ENCODE data around the gene RAD51D.
"Not testable (repeated sequence)": the region's sequence is repeated elsewhere in the genome, so short reads cannot be mapped to it uniquely, and the experiment has no call there.

Gene RAD51D

GRCh38 chr17:35064516-35065215 is 55.0 kb downstream of the RAD51D start:
- FAIRE-seq, result no peak

- no peak for FAIRE-seq
Measured at GRCh38 chr17:35063514-35064223, 56.0 kb downstream of the RAD51D start, which contains the start of gene RFFL. Gene RFFL (minus strand): TSS chr17:35063707. CDS start chr17:35026553, 37,154 bp downstream.

- no peak for FAIRE-seq
Measured at GRCh38 chr17:35062308-35062707, 57.4 kb downstream of the RAD51D start.

GRCh38 chr17:35057332-35057915 is 62.2 kb downstream of the RAD51D start:
- no peak for FAIRE-seq

GRCh38 chr17:35056013-35056412 is 63.6 kb downstream of the RAD51D start:
- no peak for FAIRE-seq

- no peak for FAIRE-seq
Measured at GRCh38 chr17:35053204-35053603, 66.5 kb downstream of the RAD51D start.

- no peak for FAIRE-seq
Measured at GRCh38 chr17:35052780-35053179, 66.9 kb downstream of the RAD51D start.

- no peak for FAIRE-seq
Measured at GRCh38 chr17:35052241-35052610, 67.4 kb downstream of the RAD51D start.

GRCh38 chr17:35051579-35052240 is 68.0 kb downstream of the RAD51D start:
- no peak for FAIRE-seq

GRCh38 chr17:35051183-35051578 is 68.5 kb downstream of the RAD51D start:
- FAIRE-seq, result no peak

GRCh38 chr17:35050170-35050569 is 69.5 kb downstream of the RAD51D start:
- no peak for FAIRE-seq

GRCh38 chr17:35048685-35049379 is 70.8 kb downstream of the RAD51D start:
- no peak for FAIRE-seq

- FAIRE-seq, result no peak
Measured at GRCh38 chr17:35046740-35047283, 72.8 kb downstream of the RAD51D start.

- no peak for FAIRE-seq
Measured at GRCh38 chr17:35046245-35046644, 73.4 kb downstream of the RAD51D start.

- not testable (repeated sequence) for FAIRE-seq
Measured at GRCh38 chr17:35045458-35045979, 74.1 kb downstream of the RAD51D start.

GRCh38 chr17:35044181-35044580 is 75.5 kb downstream of the RAD51D start:
- no peak for FAIRE-seq

All from TTC549 (cell line).